HPDE6-E6E7 (cell line): Measurements from ENCODE around the gene RHOXF2B.
"Not testable (repeated sequence)": the region's sequence is repeated elsewhere in the genome, so short reads cannot be mapped to it uniquely, and the experiment has no call there.

Experiments used
- DNase-seq: peaks from one replicate; pipeline ENCODE4 v3.0.0; 2011; ENCODE audit warnings: missing footprints; ENCODE audit errors: extremely low spot score

RHOXF2B gene

GRCh38 chrX:120077590-120077989, at the start of gene RHOXF2B:
Gene RHOXF2B (minus strand): TSS chrX:120077690. CDS start chrX:120077552, 138 bp downstream.
- not testable (repeated sequence) for DNase-seq

DNA sequence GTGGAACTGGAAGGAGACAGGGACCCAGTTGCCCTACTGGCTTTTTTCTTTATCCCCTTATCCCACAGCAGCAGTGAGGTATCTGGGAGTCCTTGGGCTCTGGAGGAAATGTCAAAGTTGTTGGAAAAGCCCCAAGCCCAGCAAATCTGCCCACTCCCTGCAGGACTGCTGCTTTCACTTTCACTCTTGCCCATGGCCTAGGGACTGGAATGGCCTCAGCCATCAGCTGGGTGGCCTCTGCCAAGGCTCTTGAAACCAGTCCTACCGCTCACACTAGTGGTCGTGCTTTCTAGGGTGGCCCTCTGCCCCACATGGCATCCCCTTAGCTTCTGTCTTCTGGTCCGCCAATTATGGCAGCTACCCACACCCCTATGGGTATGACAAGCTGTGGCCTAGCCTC, 48.0 kb upstream of the RHOXF2B start:
- DNase-seq: no peak

- DNase-seq: no peak
Observed at GRCh38 chrX:120120223-120120622, 42.7 kb upstream of the RHOXF2B start.

- DNase-seq: no peak
Observed at GRCh38 chrX:120115438-120115963, 38.0 kb upstream of the RHOXF2B start, which contains the start of gene RHOXF1. Gene RHOXF1 (minus strand): TSS chrX:120115913. CDS start chrX:120115862, 51 bp downstream.

GRCh38 chrX:120111611-120112010, 34.1 kb upstream of the RHOXF2B start:
- DNase-seq: no peak

DNA sequence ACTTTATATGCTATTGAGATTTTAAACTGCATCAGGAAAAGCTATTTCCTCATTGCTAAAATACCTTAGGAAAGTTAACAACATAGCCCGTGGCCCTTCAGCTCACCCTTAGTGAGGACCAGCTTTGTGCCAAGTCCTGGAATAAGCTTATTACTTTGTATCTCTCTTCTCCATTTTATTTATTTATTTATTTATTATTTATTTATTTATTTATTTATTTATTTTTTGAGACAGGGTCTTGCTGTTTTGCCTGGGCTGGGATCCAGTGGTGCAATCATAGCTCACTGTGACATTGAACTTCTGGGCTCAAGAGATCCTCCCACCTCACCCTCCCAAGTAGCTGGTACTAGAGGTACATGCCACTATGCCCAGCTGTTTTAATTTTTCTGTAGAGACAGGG, 31.9 kb upstream of the RHOXF2B start:
- no peak for DNase-seq

GRCh38 chrX:120104707-120105106, 27.2 kb upstream of the RHOXF2B start:
- DNase-seq: not testable (repeated sequence)

DNA sequence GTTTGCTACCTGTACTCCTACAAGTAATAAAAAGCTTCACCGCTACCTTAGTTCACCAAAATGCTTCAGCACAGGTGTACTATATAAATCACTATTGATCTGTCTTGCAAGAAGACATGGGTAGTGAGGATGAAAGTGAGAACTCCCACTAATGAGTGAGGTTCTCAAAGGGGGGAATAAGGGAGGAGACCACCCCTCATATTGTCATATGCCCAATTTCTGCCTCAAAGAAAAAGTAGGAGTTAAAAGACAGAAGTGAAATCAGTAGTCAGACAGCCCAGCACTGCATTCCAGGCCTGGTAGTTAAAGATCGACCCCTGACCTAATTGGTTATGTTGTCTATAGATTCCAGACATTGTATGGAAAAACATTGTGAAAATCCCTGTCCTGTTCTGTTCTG, 23.6 kb upstream of the RHOXF2B start:
- not testable (repeated sequence) for DNase-seq

DNA sequence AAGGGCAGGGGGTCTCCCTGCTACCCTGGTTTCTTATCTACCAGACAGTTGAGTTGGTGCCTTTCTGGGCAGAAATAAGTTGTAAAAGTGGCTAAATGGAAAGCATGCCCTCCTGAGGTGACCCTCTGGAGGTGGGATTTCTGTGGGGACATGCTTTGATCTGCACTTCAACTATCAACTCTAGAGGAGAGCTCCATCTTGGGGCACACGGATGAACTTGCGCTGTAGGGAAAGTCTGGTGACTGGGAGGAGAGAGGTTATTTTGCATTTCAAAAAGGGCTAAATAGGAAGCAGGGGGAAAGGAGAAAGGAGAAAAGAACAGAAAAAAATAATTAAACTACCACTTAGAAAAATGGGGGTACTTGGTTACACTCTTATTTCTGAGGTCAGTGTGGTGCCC, 12.7 kb upstream of the RHOXF2B start:
- DNase-seq: no peak

GRCh38 chrX:120087289-120088017, 10.0 kb upstream of the RHOXF2B start:
- no peak for DNase-seq

- not testable (repeated sequence) for DNase-seq
Observed at GRCh38 chrX:120085553-120086185, 8.2 kb upstream of the RHOXF2B start.

DNA sequence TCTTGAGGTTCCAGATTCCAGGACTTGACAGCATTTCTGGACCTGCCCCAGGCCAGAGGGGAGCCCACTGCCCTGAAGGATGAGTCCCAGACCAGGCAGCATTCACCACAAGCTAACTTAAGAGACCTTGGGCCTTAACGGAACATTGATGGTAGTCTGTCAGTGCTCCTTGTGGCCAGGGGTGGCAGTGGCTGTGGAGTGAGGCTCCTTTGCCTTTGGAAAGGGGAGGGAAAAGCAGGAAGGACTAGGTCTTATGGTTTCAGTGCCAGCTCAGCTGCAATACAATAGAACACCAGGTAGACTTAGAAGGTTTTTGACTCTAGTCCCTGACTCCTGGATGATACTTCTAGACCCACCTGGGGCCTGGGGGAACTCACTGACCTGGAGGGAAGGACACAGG, 11.3 kb downstream of the RHOXF2B start:
- not testable (repeated sequence) for DNase-seq

DNA sequence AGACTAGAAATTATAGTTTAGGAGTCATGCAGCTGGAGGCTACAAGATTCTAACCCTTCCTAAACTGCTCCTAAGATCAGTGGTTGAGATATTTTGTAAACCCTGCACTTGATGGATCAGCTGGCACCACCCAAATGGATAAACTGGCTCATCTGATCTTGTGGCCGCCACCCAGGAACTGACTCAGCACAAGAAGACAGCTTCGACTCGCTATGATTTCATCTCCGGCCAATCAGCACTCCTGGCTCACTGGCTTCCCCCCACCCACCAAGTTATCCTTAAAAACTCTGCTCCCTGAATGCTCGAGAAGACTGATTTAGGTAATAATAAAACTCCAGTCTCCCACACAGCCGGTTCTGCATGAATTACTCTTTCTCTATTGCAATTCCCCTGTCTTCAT, 34.8 kb downstream of the RHOXF2B start:
- not testable (repeated sequence) for DNase-seq

DNA sequence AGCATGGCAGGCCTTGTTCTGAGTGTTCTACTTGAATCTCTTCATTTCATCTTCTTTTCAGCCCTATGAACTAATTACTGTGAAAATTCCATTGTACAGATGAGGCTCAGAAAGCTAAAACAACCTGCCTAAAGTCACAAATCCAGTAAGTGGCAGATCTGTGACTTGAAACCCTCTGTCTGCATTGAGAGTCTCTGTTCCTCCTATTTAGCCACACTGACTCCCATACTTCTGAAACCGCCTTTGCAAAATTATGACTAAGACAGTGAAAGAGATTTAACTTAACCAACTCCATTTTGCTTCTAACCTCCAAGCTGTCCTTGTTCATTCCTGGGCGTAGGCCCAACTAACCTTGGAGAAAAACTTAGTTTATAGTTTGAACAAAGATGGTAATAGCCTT, 35.2 kb downstream of the RHOXF2B start:
- DNase-seq: not testable (repeated sequence)

DNA sequence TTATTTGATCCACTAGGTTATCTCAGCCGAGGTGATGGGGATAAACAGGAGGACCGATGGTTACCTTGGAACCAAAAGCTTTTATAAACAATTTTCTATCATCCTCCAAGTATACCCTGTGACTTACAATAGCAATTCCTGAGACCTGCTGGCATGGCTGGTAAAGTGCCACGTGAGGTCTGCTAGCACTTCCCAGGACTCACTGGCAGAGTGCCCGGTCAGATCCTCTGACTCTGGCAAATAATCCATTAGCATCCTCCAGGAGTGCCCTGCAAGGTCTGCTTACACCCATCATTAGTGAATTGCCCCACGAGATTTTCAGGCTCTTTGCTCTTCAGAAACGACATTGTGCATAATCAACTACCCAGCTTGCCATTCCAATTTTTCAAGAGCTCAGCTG, 37.3 kb downstream of the RHOXF2B start:
- DNase-seq: not testable (repeated sequence)

- DNase-seq: not testable (repeated sequence)
Observed at GRCh38 chrX:120039087-120039733, 38.3 kb downstream of the RHOXF2B start.

- DNase-seq: no peak
Observed at GRCh38 chrX:120036704-120037103, 40.8 kb downstream of the RHOXF2B start.

DNA sequence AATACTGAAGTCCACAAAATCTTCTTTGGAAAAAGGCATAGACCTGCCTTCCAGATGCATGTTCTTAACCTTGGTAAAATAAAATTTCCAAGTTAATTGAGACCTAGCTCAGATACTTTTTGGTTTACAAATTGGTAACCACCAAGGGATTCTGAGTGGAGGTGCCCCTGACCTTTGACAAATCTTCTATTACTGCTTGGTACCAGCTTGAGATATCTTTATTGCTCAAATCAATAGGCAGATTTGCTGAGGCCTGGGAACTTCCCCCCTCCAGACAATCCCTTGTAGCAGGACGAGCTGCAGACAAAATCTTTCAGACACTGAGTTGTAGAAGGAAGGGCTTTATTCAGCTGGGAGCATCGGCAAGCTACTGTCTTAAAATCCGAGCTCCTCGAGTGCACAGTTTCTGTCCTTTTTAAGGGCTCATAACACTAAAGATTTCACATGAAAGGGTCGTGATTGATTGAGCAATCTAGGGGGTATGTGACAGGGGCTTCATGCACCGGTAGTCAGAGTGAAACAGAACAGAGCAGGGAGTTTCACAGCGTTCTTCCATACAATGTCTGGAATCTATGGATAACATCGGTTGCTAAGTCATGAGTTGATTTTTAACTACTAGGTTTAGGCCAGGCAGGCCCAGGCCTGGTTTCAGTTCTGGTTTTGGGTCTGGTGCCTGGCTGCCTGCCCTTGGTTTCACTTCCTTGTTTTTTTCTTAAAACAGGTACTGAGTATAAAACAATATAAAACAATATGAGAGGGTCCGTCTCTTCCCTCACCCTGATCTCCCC, 41.8 kb downstream of the RHOXF2B start:
- DNase-seq: not testable (repeated sequence)

DNA sequence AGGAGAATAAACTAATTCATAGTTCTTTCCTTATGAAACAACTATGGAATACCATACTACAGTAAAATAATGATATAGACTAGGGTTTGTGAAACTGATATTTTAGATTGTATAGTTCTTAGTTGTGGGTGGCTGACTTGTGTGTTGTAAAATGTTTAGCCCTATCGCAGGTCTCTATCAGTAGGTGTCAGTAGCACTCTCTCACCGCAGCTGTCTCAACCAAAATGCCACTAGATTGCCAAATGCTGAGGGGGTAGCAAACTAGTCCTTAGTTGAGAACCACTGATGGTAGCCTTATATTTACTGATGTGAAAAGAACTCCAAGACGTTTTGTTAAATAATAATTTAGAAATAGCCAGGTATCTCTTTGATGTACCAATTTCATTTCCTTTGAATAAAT, 48.1 kb downstream of the RHOXF2B start:
- DNase-seq: no peak

GRCh38 chrX:120023259-120023658, 54.2 kb downstream of the RHOXF2B start:
- no peak for DNase-seq

DNA sequence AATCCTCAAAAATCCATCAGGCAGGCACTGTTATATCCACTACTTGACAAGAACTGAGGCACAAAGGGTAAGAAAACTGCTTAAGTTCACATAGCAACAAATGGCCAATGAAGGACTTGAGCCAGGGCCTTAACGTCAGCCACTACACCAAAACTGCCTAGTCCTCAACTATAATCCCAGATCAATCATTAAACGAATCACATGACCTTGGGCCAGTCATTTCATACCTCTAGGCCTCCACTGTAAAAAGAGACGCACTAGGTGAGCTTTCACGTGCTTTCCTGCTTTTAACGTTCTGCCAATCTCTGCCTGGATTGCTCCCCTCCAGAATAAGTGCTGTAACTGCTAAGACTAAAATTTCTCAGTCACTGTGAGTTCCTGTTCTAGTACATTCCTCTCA, 54.7 kb downstream of the RHOXF2B start:
- DNase-seq: no peak
